Medulla oblongata (tissue), 1 donor: ENCODE measurements around the gene PIGS.
"Not testable (repeated sequence)": the region's sequence is repeated elsewhere in the genome, so short reads cannot be mapped to it uniquely, and the experiment has no call there.

Experiments
- DNase-seq: peaks from one replicate; pipeline ENCODE4 v3.0.0-alpha.2; 2015; ENCODE audit errors: extremely low spot score

The PIGS gene

GRCh38 chr17:28578246-28579195 is 7.2 kb upstream of the PIGS start:
- DNase-seq = no peak

- DNase-seq = no peak
Measured at GRCh38 chr17:28577466-28577824, 6.1 kb upstream of the PIGS start.

DNA sequence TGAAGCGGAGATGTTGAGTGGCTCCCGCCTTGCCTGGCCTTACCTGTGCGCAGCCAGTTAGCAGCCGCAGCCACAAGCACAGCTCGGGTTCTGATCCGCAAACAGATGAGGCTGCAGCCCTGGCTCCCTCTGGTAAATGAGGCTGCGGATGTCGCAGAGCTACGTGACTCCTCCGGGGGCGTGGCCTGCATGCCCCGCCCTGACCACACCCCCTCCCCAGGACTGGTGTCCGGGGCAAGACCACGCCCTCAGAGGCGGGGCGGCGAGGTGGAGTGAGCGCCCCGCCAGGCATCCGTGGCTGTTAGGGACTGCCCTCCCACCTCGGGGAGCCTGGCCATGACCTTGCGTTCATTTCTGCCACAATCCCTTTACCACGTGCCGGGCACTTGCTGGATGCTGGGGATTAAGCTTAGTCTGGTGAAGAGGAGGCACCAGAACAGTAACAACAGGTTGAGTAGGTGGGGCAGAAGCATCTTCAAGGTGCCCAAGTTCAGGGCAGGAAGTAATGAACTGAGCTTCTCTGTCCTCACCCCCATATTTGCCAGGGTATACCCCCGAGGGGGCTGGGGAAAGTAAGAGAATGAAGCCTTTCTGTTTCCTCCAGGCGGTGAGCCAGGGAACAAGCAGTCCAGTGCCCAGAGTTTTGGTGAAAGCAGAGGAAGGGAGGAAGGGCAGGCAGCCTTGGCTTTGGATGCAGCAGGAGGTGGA is 5.6 kb upstream of the PIGS start, which contains the start of gene ALDOC:
Gene ALDOC, minus strand, starts transcription at position 138 of the 708 bp plus-strand sequence. CDS start 1,363 bp downstream, outside the sequence.
- DNase-seq = peak; percentile 99

DNA sequence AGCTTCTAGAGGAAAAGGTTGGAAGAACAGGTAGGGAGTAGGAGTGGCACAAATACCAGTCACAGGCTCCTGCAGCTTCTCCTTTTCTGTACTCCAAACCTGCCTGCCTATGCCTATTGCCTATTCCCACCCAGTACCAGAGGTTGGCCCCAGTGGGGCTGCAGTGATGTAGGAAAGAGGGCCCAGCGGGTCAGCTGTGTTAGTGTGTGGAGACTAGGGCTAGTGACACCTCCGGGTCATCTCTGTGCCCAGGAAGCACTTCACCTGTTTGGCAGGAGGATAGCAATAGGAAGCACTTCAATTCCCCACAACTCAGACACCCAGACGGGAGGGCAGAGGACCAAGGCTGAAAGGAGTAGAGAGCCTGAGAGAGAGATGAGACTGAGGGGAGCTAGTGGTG is 4.7 kb upstream of the PIGS start:
- not testable (repeated sequence) for DNase-seq

GRCh38 chr17:28575126-28575795 is 3.9 kb upstream of the PIGS start:
- peak; percentile 84 for DNase-seq

DNA sequence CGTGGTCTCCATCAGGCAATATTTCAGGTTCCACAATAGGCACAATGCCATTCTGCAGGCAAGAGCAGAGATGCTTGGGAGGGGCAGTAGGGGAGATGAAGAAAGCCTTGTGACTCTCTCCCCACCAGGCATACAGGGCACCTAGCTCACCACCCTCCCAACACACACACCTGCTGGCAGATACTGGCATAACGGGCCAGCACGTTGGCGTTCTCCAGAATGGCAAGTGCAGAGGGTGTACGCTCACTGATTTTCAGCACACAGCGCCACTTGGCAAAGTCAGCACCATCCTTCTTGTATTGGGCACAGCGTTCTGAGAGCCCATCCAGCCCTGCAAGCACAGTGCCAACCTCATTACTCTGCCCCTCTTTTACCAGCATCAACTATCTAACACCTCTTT is 3.2 kb upstream of the PIGS start:
- no peak for DNase-seq

DNA sequence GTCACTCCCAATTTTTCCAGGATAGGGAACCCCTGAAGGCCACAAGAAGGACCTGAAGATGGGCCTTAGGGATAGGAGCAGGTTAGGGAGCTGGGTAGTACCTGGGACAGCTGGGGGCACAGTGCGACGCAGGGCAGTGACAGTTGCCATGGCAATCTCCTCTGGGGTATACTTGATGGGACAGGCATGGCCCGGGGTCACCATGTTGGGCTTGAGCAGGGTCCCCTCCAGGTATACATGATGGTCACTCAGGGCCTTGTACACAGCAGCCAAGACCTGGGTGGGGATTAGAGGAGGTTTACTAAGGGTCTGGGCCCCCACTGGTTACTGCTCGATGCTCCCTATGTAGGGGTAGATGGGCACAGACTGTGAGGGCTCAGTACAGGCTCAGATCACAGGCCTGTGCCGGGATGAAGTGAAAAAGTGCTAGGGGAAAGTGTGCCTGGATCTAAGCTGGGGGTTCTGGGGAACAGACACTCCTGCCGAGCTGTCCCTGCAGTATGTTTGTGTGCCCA is 2.7 kb upstream of the PIGS start:
- DNase-seq = no peak

DNA sequence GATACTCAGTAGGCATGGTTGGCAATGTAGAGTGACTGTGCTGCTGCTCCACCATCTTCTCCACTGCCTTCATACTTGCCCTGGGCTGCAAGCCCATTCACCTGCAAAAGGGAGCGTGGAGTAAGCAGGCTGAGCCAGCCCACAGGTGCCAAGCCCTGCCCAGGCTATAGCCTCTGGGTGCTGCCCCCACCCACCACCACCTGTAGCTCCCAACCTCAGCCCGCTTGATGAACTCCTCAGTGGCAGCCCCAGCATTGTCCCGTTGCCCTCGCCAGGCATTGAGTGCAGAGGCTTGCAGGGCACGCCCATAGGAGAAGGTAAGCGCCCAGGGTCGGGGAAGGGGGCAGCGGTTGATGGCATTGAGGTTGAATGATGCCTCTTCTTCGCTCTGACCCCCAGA is 2.2 kb upstream of the PIGS start:
- DNase-seq = no peak

GRCh38 chr17:28573040-28573380 is 1.7 kb upstream of the PIGS start:
- DNase-seq = no peak

DNA sequence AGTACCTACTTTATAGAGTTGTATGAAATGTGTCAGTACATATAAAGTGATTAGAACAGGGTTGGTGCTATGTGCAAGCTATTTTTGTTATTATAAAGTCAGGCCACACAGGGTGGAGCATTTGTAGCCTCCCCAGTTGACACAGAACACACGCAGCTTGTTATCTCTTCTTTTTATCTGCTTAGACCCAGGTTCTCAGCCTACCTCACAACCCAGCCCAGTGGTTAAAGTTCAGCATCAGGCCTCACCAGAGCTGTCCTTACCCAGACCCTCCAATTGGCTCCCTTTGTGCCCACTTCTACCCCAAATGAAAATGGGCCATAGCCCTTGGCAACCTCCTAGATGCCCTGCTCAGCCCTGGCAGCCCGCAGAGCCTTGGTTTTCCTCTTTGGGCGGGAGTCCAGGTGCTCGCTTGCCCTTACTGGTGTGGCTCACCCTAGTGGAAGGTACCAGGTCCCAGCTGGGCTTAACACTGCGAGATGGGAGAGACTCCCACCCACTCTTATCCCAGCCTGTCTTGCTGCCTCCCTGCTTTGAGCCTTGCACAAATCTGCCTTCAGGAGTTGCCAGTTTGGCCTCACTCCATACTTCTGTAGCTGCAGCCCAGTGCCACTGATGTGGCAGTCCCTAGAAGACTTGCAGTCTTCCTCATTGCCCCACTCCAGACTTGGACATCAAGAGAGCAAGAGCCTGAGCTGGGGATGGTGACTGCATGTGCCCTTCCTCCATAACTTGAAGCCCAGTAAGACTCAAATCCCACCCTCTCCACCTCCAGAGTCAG is 1.1 kb upstream of the PIGS start:
- no peak for DNase-seq

DNA sequence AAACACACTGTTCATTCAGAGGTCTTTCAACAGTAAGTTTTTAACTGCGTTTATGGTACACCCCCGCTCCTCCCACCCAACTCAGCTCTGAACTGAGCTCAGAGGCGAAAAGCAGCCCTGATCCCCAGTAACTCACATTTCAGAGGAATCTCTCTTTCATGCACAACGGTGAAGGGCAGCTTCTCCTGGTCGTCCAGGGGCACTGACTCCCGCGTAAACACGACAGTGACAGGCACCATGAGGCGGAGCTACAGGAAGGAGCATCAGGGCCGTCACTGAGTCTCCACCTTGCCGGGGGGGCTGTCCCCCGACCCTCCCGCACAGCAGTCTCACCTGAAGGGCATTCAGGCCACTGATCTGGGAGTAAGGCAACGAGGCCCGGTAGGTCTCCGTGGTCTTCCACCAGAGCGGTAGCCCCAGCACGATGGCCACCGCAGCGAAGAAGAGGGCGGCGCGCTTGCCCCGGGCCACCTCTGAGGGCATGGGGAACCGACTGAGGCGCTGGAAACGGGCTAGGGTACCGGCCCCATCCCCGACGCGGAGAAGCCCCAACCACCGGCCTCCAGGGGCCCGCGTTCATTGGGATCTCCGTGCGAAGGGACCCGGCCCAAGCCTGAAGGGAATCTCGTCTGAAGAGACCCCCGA is 486 bp downstream of the PIGS start:
- peak; percentile 34 for DNase-seq

- no peak for DNase-seq
Measured at GRCh38 chr17:28569446-28569845, 1.9 kb downstream of the PIGS start.

DNA sequence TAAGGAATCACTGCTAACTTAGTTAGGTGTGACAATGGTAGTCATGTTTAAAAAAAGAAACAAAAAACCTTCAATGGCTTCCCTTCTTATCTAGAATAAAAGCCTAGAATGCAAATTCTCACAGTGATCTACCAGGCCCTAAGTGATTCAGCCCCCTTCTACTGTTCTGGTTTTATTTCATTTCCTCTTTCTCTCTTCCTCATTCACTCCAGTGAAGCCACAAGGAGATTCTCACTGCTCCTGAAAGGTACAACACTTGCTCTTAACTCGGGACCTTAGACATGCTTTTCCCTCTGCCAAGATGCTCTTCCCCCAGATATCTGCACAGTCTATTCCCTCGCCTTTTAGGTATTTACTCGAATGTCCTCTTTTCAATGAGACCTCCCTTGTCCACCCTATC is 3.7 kb downstream of the PIGS start:
- DNase-seq = peak; percentile 47

DNA sequence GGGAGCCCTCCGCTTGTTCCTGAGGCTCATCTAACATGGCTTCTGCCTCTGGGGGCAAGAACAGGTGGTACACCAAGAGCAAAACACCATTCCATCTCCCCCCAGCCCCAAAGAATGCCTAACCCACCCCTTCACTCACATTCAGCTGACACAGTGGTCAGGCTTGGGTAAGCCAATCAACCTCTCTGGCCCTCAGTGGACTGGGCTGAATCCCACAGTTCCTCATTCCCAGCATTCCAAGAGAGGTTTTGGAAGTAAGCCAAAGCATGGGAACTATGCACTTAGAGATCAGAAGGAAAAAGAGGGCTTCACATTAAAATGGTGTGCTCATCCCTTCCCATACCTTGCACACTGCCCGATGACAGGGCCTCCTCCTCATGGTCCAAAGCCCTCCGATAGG is 7.8 kb downstream of the PIGS start:
- no peak for DNase-seq

DNA sequence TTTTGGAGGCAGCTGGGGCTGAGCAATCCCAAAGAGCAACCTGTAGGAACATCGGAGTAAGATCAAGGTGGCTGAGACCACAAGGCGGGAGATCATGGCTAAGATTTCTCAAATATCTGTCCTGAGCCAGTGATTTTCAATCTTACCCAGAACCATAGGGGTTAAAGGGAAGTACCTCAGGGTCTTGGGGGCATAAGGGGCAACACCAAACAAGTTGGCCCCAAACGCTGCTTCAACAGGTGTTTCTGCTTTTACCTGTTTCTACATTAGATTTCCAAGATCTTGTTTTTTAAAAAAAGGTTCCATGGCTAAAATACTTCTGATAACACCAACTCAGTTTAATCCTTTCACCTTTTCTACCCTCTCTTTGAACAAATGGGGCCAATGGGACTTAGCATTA is 16.3 kb downstream of the PIGS start:
- DNase-seq = no peak

DNA sequence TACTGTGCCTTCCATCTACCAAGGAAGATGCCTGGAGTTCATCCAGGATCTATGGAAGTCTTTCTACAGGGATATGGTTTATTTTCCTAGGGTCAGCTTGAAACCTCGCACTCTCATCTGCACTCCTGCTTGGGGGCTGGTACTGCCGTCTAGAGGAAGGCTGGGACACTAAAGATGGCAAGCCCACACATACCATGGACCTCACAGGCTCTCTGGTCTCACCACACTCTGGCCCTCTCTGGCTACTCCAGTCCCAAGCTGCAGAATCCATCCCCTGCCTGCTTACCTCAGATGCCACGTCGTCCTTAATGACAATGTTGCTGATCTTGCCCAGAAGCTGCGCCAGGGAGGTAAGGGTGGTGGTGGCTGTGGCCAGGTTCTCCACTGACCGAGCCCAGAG is 16.8 kb downstream of the PIGS start:
- DNase-seq = no peak

DNA sequence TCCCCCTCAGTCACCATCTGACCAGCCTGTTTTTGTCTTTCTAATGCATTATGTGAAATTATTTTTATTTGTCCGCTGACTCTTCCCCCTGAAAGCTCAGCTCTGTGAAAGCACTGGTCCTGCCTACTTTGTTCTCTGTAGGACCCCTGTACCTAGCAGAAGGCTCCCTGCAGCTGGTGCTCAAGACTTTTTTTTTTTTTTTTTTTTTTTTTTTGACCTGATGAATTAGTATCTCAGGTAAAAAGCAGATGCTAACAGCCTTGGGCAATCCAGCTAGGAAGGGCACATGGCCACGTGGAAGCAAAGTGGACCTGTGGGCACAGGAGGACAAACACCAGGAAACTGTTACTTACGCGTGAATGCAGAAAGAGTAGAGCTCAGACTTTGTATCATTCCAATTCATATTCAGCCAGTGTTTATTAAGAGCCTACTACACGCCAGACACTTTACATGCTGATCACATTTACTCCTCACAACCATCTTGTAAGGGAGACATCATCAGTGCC is 18.3 kb downstream of the PIGS start:
- DNase-seq = no peak

DNA sequence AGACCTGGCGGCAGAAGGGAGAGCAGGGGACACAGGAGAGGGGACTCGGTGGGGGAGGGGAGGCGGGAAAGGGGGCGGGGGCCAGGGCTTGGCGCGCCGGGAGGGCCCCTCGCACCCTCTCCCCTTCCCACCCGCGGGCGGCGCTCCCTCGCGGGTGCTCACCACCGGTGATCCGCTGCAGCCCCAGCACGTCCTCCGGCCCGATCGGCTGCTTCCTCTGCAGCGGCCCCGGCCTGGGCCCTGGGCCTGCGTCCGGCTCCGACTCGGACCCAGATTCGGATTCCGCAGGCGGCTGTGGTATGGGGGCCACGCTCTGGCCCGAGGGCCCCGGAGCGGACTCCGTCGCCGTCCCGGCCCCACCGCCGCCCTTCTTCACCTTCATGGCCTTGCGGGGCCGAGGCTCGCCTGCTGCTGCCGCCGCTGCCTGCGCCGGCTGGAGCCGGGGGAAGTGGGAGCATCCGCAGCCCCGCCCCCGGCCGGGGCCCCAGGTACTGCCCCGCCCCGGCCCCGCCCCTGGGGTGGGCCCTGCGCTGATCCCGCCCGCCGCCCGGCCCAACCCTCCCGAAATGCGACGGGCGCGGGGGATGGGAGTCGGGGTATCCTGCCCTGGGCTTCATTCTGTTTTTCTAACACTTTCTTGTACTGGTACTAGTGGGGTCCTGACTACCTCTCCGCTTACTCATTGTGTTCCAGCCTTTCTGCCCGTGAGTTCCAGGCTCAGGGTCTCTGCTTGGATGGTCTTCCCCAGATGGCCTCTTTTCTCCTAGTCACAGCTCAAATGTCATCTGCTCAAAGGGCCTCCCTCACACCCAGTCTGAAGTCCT is 18.9 kb downstream of the PIGS start, which contains the start of gene UNC119:
Gene UNC119, minus strand, starts transcription at position 449 of the 824 bp plus-strand sequence. Its CDS starts 67 bp downstream, at position 382.
- DNase-seq = peak; percentile 77

DNA sequence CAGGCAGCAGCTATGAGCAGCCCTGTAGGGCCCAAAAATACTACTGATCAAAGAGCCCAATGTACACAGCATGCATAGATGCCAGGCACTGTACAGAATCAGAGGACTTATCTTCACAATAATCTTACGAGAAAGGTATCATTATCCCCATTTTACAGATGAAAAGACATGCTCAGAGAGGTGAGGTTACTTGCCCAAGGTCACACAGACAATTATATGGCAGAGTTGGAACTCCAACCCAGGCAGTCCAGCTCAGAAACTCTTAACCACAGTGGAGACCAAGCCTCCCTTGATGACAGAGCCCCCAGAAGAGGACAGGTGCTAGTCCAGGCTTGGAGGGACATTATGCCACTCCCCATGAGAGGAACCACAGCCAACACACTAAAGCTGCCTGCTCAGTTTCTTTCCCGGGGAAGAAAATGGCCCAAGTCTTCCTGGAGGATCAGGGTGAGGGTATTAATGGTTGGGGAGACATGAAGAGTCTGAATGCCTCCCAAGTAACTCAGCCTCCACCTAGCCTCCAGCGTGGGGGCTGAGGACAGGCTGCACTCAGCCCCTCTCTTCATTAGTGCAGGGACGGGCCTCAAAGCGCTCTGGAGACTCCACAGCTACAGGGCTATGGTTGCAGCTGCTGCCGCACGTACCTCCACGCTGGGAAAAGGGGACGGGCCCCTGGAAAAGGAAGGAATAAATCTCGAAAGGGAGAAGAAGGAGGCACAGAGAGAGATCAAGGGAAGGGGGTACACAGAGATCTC is 19.7 kb downstream of the PIGS start:
- DNase-seq = no peak
